Activated effector memory CD4-positive, alpha-beta T cell treated with Interleukin-2 at 50 U/mL for 16 hours (primary cell): ENCODE data around the gene GPX2.

Experiments
- DNase-seq: peaks from one replicate; pipeline ENCODE4 v3.0.0-alpha.2; 2020

The GPX2 gene

GRCh38 chr14:64942531-64943111 lies at the start of gene GPX2:
GPX2 (minus strand) TSS chr14:64942745; CDS start chr14:64942726, 19 bp downstream.
- DNase-seq = no peak

GRCh38 chr14:64990939-64991338 lies 48.4 kb upstream of the GPX2 start:
- DNase-seq = no peak

- no peak for DNase-seq
Observed at GRCh38 chr14:64990296-64990695, 47.8 kb upstream of the GPX2 start.

GRCh38 chr14:64987438-64987767 lies 44.9 kb upstream of the GPX2 start:
- no peak for DNase-seq

GRCh38 chr14:64986648-64987437 lies 44.3 kb upstream of the GPX2 start, which contains the start of gene FNTB:
FNTB (plus strand) TSS chr14:64986895; CDS start chr14:64986954, 59 bp downstream.
- peak; percentile 89 for DNase-seq

GRCh38 chr14:64983439-64984310 lies 41.1 kb upstream of the GPX2 start:
- no peak for DNase-seq

- DNase-seq = no peak
Observed at GRCh38 chr14:64979336-64980074, 37.0 kb upstream of the GPX2 start.

- no peak for DNase-seq
Observed at GRCh38 chr14:64974563-64974962, 32.0 kb upstream of the GPX2 start.

- DNase-seq = no peak
Observed at GRCh38 chr14:64973826-64974225, 31.3 kb upstream of the GPX2 start.

- no peak for DNase-seq
Observed at GRCh38 chr14:64973026-64973442, 30.5 kb upstream of the GPX2 start.

- peak; percentile 32 for DNase-seq
Observed at GRCh38 chr14:64971943-64972791, 29.6 kb upstream of the GPX2 start, which contains the start of gene RAB15. RAB15 (minus strand) TSS chr14:64972336; CDS start chr14:64972076, 260 bp downstream.

- no peak for DNase-seq
Observed at GRCh38 chr14:64971491-64971942, 29.0 kb upstream of the GPX2 start.

GRCh38 chr14:64970776-64971477 lies 28.4 kb upstream of the GPX2 start:
- DNase-seq = no peak

GRCh38 chr14:64970041-64970440 lies 27.5 kb upstream of the GPX2 start:
- no peak for DNase-seq

- no peak for DNase-seq
Observed at GRCh38 chr14:64968651-64969050, 26.1 kb upstream of the GPX2 start.

GRCh38 chr14:64968167-64968566 lies 25.6 kb upstream of the GPX2 start:
- no peak for DNase-seq

GRCh38 chr14:64966976-64967375 lies 24.4 kb upstream of the GPX2 start:
- DNase-seq = no peak

- DNase-seq = no peak
Observed at GRCh38 chr14:64965356-64966000, 22.9 kb upstream of the GPX2 start.

- no peak for DNase-seq
Observed at GRCh38 chr14:64963611-64964010, 21.1 kb upstream of the GPX2 start.

- DNase-seq = no peak
Observed at GRCh38 chr14:64960762-64961276, 18.3 kb upstream of the GPX2 start.
